DMS114 treated with DMSO at 0.1 percent for 48 hours (cell line): Measurements from ENCODE around the gene RPH3AL.
"Not testable (repeated sequence)": the region's sequence is repeated elsewhere in the genome, so short reads cannot be mapped to it uniquely, and the experiment has no call there.

Experiments
- DNase-seq: peaks from one replicate; lab custom pipeline; 2025; ENCODE audit not compliant: unreplicated experiment; lab: John Stamatoyannopoulos, UW

Gene RPH3AL

GRCh38 chr17:283911-284675 lies 68.5 kb downstream of the RPH3AL start:
- DNase-seq, result no peak

GRCh38 chr17:282912-283882 lies 69.4 kb downstream of the RPH3AL start:
- DNase-seq, result no peak

GRCh38 chr17:282000-282911 lies 70.4 kb downstream of the RPH3AL start:
- no peak for DNase-seq

GRCh38 chr17:281365-281999 lies 71.1 kb downstream of the RPH3AL start:
- no peak for DNase-seq

- no peak for DNase-seq
Measured at GRCh38 chr17:280901-281300, 71.7 kb downstream of the RPH3AL start.

- DNase-seq, result no peak
Measured at GRCh38 chr17:280216-280615, 72.4 kb downstream of the RPH3AL start.

- no peak for DNase-seq
Measured at GRCh38 chr17:279776-280175, 72.8 kb downstream of the RPH3AL start.

GRCh38 chr17:279331-279730 lies 73.3 kb downstream of the RPH3AL start:
- no peak for DNase-seq

GRCh38 chr17:278676-279059 lies 73.9 kb downstream of the RPH3AL start:
- no peak for DNase-seq

- DNase-seq, result no peak
Measured at GRCh38 chr17:278055-278675, 74.4 kb downstream of the RPH3AL start.

GRCh38 chr17:274902-275301 lies 77.7 kb downstream of the RPH3AL start:
- DNase-seq, result no peak

- no peak for DNase-seq
Measured at GRCh38 chr17:273981-274832, 78.4 kb downstream of the RPH3AL start.

- DNase-seq, result not testable (repeated sequence)
Measured at GRCh38 chr17:272856-273255, 79.8 kb downstream of the RPH3AL start.

GRCh38 chr17:271928-272623 lies 80.5 kb downstream of the RPH3AL start:
- DNase-seq, result not testable (repeated sequence)

- DNase-seq, result no peak
Measured at GRCh38 chr17:269616-270514, 82.7 kb downstream of the RPH3AL start.

- no peak for DNase-seq
Measured at GRCh38 chr17:266701-267667, 85.6 kb downstream of the RPH3AL start.
